Omental fat pad (tissue), 4 donors: ENCODE measurements around the gene LAMTOR1. TPM values are rescaled to one million over a fixed set of nuclear protein-coding genes. Genes with fewer than 3 reads are reported as not detected.

Experiments
- ATAC-seq: fragments of 150-250 bp; one replicate; pipeline ENCODE4 v1.9.1; 2016; ENCODE audit warnings: mild to moderate bottlenecking, moderate library complexity; ENCODE audit not compliant: low FRiP score
- DNase-seq: peaks from one replicate; pipeline ENCODE4 v3.0.0-alpha.2; 2019; ENCODE audit warnings: low spot score
- total RNA-seq, 4 donors: library from RNA; depleted of rRNA; stranded (reverse); fragments of >200 nt; gene quantifications; one replicate each; pipeline ENCODE4 v1.1.0, GENCODE V29; 2016
- TF ChIP-seq, protein P1 (sequence below), 3 donors: fragments of 450-650 bp; IDR thresholded peaks; one replicate each; pipeline ENCODE4 v1.5.1; 2016 to 2017; ENCODE audit warnings: antibody characterized with exemption in 3 of 3, mild to moderate bottlenecking in 3 of 3, moderate library complexity in 2 of 3

The LAMTOR1 gene
- total RNA-seq, 4 donors from 2014 or later, result 88.7 to 137 (median 111) TPM

DNA sequence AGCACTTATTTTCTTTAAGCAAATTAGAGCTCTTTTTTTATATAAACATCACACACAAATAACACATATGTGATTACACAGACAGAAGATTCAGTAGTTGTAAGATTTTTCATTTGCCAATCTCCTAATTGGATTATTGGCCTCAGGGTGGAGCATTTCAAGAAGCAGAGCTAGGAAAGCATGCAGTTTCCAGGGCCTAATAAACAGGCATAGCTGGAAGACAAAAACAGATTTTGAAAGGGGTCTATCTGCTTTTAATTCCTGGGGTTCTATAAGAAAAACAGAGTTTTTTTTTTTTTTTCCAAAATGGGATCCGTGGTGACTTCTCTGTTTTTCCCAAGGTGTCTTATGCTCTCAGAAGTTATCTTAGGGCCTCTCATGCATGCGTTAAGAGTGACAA is 24.8 kb upstream of the LAMTOR1 start:
- ATAC-seq (no peak), DNase-seq (no peak)
- TF ChIP-seq, protein P1, sequence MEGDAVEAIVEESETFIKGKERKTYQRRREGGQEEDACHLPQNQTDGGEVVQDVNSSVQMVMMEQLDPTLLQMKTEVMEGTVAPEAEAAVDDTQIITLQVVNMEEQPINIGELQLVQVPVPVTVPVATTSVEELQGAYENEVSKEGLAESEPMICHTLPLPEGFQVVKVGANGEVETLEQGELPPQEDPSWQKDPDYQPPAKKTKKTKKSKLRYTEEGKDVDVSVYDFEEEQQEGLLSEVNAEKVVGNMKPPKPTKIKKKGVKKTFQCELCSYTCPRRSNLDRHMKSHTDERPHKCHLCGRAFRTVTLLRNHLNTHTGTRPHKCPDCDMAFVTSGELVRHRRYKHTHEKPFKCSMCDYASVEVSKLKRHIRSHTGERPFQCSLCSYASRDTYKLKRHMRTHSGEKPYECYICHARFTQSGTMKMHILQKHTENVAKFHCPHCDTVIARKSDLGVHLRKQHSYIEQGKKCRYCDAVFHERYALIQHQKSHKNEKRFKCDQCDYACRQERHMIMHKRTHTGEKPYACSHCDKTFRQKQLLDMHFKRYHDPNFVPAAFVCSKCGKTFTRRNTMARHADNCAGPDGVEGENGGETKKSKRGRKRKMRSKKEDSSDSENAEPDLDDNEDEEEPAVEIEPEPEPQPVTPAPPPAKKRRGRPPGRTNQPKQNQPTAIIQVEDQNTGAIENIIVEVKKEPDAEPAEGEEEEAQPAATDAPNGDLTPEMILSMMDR (IDR thresholded peaks at IDR 0.05), result no peak

DNA sequence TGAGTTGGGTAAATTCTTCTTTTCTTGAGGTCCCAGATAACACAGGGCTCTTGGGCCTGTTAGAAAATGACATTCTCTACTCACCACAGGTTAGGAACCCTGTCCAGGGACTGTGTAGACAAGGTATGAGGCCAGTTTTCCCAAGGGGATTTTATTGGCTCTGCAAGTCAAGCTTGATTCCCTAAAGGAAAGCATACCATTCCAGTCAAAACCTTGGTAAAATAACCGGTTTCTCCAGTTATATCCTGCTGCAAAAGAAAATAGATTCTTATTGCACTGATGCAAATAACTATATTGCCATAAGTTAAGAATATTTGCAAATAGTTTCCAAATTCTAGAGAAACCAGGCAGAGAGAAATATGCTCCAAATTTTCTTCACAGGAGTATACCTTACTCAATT is 22.9 kb upstream of the LAMTOR1 start:
- no peak for DNase-seq
- ATAC-seq, result no peak
- TF ChIP-seq, protein P1 (IDR thresholded peaks at IDR 0.05), result no peak

DNA sequence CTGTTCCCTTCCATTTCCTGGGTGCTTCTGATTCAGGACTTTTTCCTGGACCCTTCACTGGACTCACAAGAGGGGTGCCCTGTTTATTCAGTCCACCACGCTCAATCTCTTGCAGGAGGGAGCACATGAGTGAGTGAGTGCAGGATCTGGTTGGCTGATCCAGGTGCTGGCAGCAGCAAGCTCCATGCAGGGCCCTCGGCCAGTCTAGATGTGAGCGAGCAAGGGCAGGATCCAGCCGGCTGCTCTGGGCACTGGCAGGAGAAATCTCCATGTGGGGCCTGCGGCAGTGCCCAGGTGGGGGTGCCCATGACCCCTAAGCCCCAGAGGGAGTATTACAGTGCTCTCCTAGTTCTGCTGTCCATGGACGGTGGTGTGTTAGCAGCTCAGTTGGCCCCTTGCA is 20.9 kb upstream of the LAMTOR1 start:
- DNase-seq (no peak), ATAC-seq (no peak)
- TF ChIP-seq, protein P1 (IDR thresholded peaks at IDR 0.05), result no peak

DNA sequence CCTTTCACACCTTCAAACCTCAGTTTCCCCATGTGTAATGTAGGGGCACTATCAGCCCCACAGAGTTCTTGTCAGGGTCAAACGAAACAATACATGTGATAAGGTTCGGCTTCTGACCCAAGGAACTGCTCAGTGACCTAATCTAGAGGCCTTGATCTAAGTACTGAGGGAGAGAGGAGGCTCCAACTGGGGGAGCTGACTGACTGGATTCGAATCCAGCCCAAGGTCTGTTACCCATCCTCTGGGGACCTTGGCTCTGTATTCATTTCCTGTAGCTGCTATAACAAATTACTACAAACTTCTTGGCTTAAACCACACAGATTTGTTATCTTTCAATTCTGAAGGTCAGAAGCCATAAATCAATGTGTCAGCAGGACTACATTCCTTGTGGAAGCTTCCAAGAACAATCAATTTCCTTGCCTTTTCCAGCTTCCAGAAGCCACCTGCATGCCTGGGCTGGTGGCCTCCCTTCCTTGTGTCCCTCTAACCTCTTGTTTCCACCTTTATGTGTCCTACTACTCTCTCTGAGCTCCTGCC is 20.1 kb upstream of the LAMTOR1 start:
- ATAC-seq (no peak), DNase-seq (no peak)
- TF ChIP-seq, protein P1 (IDR thresholded peaks at IDR 0.05), result no peak

DNA sequence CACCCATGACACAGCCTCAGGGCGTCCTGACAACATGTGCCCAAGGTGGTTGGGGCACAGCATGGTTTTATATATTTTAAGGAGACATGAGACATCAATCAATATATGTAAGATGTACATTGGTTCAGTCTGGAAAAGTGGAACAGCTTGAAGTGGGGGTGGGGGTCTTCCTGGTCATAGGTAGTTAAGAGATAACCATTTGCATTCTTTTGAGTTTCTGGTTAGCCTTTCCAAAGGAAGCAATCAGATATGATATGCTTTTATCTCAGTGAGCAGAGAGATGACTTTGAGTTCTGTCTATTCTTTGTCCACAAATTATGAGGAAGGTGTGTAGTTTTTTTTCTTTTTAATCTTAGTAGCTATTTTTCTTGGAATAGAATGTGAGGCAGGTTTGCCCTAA is 19.5 kb upstream of the LAMTOR1 start:
- ATAC-seq, result no peak
- TF ChIP-seq, protein P1 (IDR thresholded peaks at IDR 0.05), result no peak
- DNase-seq, result no peak

DNA sequence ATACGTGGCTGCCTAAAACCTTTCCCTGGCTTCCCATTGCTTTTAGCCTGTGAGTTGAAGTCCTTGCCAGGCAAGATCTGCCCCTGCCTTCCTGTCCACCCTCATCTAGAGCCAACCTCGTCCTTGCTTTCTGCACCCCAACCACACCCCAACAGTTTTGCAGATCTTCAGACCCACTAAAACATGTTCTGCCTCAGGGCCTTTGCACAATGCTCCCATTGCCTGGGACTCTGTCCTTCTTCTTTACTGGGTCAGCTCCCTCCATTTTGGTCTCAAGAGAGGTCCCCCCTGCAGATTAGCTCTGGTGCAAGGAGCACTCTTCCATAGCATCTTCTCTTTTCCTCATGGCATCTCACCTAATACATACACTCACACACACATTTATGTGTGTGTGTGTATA is 17.8 kb upstream of the LAMTOR1 start:
- DNase-seq (no peak), ATAC-seq (no peak)

DNA sequence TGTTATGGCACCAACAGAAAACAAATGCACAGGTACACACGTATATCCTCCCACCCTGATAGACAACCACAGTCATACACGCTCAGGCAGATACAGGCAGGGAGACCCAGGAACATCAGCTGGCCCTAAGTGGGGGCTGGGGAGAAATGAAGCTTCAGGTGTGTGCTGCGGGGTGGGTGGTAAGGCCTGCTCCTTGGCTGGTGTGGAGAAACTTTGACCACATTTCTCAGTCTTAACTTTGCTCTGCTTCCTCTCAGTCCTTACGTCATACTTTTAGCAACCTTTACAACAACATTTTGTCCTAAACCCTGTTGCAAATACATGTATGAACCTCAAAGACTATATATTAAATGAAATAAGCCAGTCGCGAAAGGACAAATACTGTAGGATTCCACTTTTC is 16.1 kb upstream of the LAMTOR1 start:
- TF ChIP-seq, protein P1 (IDR thresholded peaks at IDR 0.05), result no peak
- no peak for ATAC-seq
- DNase-seq, result no peak

More for the DNA sequence above, 17.8 kb upstream of the LAMTOR1 start:
- TF ChIP-seq, protein P1 (IDR thresholded peaks at IDR 0.05), result no peak
